ENCODE data around the gene ME1. TPM values are rescaled to one million over a fixed set of nuclear protein-coding genes. Genes with fewer than 3 reads are reported as not detected.

ME1 gene
- total RNA-seq, 1 experiment from 2014 or later, result 5.3 TPM

DNA sequence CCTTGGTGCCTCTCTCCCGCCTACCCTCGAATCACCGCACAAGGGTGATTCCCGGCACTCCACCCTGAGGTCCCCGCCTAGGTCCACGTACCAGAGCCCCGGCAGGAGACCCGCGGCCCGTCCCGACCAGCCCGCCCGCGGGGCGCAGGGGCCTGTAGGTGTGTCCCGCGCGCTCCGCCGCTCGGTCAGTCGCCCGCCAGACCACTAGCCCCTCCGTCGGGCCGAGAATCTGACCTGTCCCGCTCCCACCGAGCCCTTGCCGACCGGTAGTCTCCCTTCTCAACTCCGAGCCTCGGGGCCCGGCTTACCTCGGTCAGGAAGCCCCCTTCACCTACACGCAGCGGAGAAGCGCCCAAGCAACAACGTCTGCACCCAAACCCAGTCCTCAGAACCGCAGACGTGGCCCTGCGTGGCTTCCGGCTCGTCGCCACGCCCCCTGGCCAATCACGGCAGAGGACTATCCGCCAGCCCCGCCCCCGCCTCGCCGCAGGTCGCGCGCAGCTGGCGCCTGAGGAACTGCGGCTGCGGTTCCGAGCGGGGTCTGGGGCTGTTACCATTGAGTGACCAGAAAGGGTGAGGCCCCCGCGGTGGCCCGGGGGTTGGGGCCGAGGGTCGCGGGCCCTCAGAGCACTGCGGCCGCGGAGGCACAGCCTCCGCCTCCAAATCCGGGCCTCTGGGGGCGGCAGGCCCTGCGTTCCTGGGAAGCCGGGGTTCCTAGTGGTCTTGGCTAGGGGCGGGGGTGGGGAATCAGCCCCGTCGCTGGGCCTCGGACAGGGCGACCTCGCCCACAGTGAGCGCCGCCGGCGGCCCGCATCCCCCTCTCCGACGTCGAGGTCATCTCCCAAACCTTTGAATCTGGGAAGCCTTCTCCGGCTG, 237.7 kb downstream of the ME1 start, which contains the start of the genes PGM3 and RWDD2A (continued):
- TF ChIP-seq TEAD4 (CRISPR knock-in tag; IDR thresholded peaks at IDR 0.05), result 0 out of 2 replicates have a peak, but pooled peaks have one; percentile 29
- no peak for TF ChIP-seq RORB (CRISPR knock-in tag; IDR thresholded peaks at IDR 0.05)
- TF ChIP-seq FOXK1 (CRISPR knock-in tag; IDR thresholded peaks at IDR 0.05), result 0 out of 2 replicates have a peak, but pooled peaks have one; percentile 52
- TF ChIP-seq, protein P1, sequence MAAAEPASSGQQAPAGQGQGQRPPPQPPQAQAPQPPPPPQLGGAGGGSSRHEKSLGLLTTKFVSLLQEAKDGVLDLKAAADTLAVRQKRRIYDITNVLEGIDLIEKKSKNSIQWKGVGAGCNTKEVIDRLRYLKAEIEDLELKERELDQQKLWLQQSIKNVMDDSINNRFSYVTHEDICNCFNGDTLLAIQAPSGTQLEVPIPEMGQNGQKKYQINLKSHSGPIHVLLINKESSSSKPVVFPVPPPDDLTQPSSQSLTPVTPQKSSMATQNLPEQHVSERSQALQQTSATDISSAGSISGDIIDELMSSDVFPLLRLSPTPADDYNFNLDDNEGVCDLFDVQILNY (CRISPR knock-in tag; IDR thresholded peaks at IDR 0.05), result peak; percentile 63; the same call in 1 of the 2 replicates
- TF ChIP-seq, protein P2, sequence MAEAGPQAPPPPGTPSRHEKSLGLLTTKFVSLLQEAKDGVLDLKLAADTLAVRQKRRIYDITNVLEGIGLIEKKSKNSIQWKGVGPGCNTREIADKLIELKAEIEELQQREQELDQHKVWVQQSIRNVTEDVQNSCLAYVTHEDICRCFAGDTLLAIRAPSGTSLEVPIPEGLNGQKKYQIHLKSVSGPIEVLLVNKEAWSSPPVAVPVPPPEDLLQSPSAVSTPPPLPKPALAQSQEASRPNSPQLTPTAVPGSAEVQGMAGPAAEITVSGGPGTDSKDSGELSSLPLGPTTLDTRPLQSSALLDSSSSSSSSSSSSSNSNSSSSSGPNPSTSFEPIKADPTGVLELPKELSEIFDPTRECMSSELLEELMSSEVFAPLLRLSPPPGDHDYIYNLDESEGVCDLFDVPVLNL (CRISPR knock-in tag; IDR thresholded peaks at IDR 0.05; ENCODE audit: borderline replicate concordance, low read depth), result no peak
- no peak for TF ChIP-seq FOXP1 (CRISPR knock-in tag; IDR thresholded peaks at IDR 0.05; ENCODE audit: borderline replicate concordance)
- TF ChIP-seq RELA (CRISPR knock-in tag; IDR thresholded peaks at IDR 0.05; ENCODE audit: borderline replicate concordance), result no peak
- no peak for TF ChIP-seq ZNF263 (CRISPR knock-in tag; IDR thresholded peaks at IDR 0.05; ENCODE audit: low read depth)
- TF ChIP-seq, protein P3, sequence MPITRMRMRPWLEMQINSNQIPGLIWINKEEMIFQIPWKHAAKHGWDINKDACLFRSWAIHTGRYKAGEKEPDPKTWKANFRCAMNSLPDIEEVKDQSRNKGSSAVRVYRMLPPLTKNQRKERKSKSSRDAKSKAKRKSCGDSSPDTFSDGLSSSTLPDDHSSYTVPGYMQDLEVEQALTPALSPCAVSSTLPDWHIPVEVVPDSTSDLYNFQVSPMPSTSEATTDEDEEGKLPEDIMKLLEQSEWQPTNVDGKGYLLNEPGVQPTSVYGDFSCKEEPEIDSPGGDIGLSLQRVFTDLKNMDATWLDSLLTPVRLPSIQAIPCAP (CRISPR knock-in tag; IDR thresholded peaks at IDR 0.05), result no peak
- no peak for TF ChIP-seq ZNF671 (CRISPR knock-in tag; IDR thresholded peaks at IDR 0.05)
- no peak; the same call in 1 of the 2 replicates for TF ChIP-seq ZNF219 (CRISPR knock-in tag; IDR thresholded peaks at IDR 0.05; ENCODE audit: borderline replicate concordance)
- TF ChIP-seq, protein P4, sequence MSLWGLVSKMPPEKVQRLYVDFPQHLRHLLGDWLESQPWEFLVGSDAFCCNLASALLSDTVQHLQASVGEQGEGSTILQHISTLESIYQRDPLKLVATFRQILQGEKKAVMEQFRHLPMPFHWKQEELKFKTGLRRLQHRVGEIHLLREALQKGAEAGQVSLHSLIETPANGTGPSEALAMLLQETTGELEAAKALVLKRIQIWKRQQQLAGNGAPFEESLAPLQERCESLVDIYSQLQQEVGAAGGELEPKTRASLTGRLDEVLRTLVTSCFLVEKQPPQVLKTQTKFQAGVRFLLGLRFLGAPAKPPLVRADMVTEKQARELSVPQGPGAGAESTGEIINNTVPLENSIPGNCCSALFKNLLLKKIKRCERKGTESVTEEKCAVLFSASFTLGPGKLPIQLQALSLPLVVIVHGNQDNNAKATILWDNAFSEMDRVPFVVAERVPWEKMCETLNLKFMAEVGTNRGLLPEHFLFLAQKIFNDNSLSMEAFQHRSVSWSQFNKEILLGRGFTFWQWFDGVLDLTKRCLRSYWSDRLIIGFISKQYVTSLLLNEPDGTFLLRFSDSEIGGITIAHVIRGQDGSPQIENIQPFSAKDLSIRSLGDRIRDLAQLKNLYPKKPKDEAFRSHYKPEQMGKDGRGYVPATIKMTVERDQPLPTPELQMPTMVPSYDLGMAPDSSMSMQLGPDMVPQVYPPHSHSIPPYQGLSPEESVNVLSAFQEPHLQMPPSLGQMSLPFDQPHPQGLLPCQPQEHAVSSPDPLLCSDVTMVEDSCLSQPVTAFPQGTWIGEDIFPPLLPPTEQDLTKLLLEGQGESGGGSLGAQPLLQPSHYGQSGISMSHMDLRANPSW (CRISPR knock-in tag; conservative IDR thresholded peaks at IDR 0.05; ENCODE audit: low read depth), result no peak
- TF ChIP-seq, protein P5, sequence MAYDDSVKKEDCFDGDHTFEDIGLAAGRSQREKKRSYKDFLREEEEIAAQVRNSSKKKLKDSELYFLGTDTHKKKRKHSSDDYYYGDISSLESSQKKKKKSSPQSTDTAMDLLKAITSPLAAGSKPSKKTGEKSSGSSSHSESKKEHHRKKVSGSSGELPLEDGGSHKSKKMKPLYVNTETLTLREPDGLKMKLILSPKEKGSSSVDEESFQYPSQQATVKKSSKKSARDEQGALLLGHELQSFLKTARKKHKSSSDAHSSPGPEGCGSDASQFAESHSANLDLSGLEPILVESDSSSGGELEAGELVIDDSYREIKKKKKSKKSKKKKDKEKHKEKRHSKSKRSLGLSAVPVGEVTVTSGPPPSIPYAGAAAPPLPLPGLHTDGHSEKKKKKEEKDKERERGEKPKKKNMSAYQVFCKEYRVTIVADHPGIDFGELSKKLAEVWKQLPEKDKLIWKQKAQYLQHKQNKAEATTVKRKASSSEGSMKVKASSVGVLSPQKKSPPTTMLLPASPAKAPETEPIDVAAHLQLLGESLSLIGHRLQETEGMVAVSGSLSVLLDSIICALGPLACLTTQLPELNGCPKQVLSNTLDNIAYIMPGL (CRISPR knock-in tag; IDR thresholded peaks at IDR 0.05), result peak; percentile 58
- TF ChIP-seq GABPB1 (CRISPR knock-in tag; IDR thresholded peaks at IDR 0.05), result no peak
- TF ChIP-seq SP1 (CRISPR knock-in tag; conservative IDR thresholded peaks at IDR 0.05), result peak; percentile 91
- peak; percentile 26; the same call in 1 of the 2 replicates for TF ChIP-seq ATF1 (CRISPR knock-in tag; IDR thresholded peaks at IDR 0.05)
- TF ChIP-seq IRF2 (CRISPR knock-in tag; IDR thresholded peaks at IDR 0.05; ENCODE audit: borderline replicate concordance, low read depth), result no peak
- TF ChIP-seq NFATC4 (CRISPR knock-in tag; IDR thresholded peaks at IDR 0.05), result no peak
- TF ChIP-seq, protein P6, sequence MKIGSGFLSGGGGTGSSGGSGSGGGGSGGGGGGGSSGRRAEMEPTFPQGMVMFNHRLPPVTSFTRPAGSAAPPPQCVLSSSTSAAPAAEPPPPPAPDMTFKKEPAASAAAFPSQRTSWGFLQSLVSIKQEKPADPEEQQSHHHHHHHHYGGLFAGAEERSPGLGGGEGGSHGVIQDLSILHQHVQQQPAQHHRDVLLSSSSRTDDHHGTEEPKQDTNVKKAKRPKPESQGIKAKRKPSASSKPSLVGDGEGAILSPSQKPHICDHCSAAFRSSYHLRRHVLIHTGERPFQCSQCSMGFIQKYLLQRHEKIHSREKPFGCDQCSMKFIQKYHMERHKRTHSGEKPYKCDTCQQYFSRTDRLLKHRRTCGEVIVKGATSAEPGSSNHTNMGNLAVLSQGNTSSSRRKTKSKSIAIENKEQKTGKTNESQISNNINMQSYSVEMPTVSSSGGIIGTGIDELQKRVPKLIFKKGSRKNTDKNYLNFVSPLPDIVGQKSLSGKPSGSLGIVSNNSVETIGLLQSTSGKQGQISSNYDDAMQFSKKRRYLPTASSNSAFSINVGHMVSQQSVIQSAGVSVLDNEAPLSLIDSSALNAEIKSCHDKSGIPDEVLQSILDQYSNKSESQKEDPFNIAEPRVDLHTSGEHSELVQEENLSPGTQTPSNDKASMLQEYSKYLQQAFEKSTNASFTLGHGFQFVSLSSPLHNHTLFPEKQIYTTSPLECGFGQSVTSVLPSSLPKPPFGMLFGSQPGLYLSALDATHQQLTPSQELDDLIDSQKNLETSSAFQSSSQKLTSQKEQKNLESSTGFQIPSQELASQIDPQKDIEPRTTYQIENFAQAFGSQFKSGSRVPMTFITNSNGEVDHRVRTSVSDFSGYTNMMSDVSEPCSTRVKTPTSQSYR (CRISPR knock-in tag; IDR thresholded peaks at IDR 0.05), result no peak
- 0 out of 2 replicates have a peak, but pooled peaks have one; percentile 51 for TF ChIP-seq KAT7 (CRISPR knock-in tag; IDR thresholded peaks at IDR 0.05; ENCODE audit: borderline replicate concordance)
- TF ChIP-seq, protein P7, sequence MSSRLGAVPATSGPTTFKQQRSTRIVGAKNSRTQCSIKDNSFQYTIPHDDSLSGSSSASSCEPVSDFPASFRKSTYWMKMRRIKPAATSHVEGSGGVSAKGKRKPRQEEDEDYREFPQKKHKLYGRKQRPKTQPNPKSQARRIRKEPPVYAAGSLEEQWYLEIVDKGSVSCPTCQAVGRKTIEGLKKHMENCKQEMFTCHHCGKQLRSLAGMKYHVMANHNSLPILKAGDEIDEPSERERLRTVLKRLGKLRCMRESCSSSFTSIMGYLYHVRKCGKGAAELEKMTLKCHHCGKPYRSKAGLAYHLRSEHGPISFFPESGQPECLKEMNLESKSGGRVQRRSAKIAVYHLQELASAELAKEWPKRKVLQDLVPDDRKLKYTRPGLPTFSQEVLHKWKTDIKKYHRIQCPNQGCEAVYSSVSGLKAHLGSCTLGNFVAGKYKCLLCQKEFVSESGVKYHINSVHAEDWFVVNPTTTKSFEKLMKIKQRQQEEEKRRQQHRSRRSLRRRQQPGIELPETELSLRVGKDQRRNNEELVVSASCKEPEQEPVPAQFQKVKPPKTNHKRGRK (CRISPR knock-in tag; IDR thresholded peaks at IDR 0.05; ENCODE audit: borderline replicate concordance), result no peak
- TF ChIP-seq NFE2L1 (CRISPR knock-in tag; IDR thresholded peaks at IDR 0.05), result no peak
